Gastrocnemius medialis (tissue), 4 donors: ENCODE results near the gene CDC42EP5. TPM values are rescaled to one million over a fixed set of nuclear protein-coding genes. Genes with fewer than 3 reads are reported as not detected.
"Not testable (repeated sequence)": the region's sequence is repeated elsewhere in the genome, so short reads cannot be mapped to it uniquely, and the experiment has no call there.

Source experiments
- ATAC-seq, 2 donors: fragments of 150-250 bp; one replicate each; pipeline ENCODE4 v1.9.1; 2016
- DNase-seq, 2 donors: peaks; one replicate each; pipeline ENCODE4 v3.0.0-alpha.2; 2019
- H3K27ac ChIP-seq, 4 donors: fragments of 200-600 bp; sonication (generic); 1 replicate in 1 of 4; 2 replicates in 3 of 4; pipeline ENCODE4 v1.5.1; 2016 to 2018; ENCODE audit warnings: mild to moderate bottlenecking in 2 of 4, moderate library complexity in 1 of 4
- H3K27me3 ChIP-seq, 3 donors: fragments of 200-600 bp; sonication (generic) in 2 of 3; 1 replicate in 1 of 3; 2 replicates in 2 of 3; pipeline versions ENCODE4 v1.5.1 to v1.6.0; 2016 to 2019; ENCODE audit warnings: mild to moderate bottlenecking in 1 of 3, moderate library complexity in 1 of 3
- H3K36me3 ChIP-seq, 2 donors: fragments of 200-600 bp; sonication (generic) in 1 of 2; one replicate each; pipeline ENCODE4 v1.5.1; 2017 to 2018
- H3K4me1 ChIP-seq, 2 donors: fragments of 200-600 bp; sonication (generic) in 1 of 2; one replicate each; pipeline ENCODE4 v1.5.1; 2016 to 2017; ENCODE audit warnings: mild to moderate bottlenecking in 2 of 2
- H3K4me3 ChIP-seq, 4 donors: fragments of 200-600 bp; sonication (generic) in 3 of 4; 1 replicate in 1 of 4; 2 replicates in 3 of 4; pipeline ENCODE4 v1.5.1; 2016 to 2019; ENCODE audit warnings: mild to moderate bottlenecking in 2 of 4
- H3K9me3 ChIP-seq, 3 donors: fragments of 200-600 bp; sonication (generic) in 2 of 3; 1 replicate in 1 of 3; 2 replicates in 2 of 3; pipeline ENCODE4 v1.5.1; 2016 to 2019
- POLR2A ChIP-seq, 2 donors: fragments of 450-650 bp; IDR thresholded peaks; one replicate each; pipeline ENCODE4 v1.6.1; 2017; ENCODE audit warnings: antibody characterized with exemption in 2 of 2, mild to moderate bottlenecking in 2 of 2, moderate library complexity in 2 of 2
- in situ Hi-C, 4 donors: fragments of 200-750 bp; cut with MboI; loops; one replicate each; pipeline versions ENCODE4 v1.15.0 to v1.8.0; 2017; ENCODE audit warnings: low sequenced_read_pairs in 4 of 4
- intact Hi-C: fragments of 100-400 bp; cut with DNase I; formaldehyde crosslinking; loops from one replicate; pipeline ENCODE4 v1.15.1; 2023; ENCODE audit warnings: low total_unique reads
- total RNA-seq, 4 donors: library from RNA; depleted of rRNA; stranded (reverse); fragments of >200 nt; gene quantifications; one replicate each; pipeline versions ENCODE4 v1.1.0 to v1.2.3, GENCODE V29; 2016
- TF ChIP-seq, protein P1 (sequence below), 5 experiments: fragments of 450-650 bp in 3 of 5; fragments of 200-600 bp in 2 of 5; sonication (generic) in 2 of 5; IDR thresholded peaks in 4 of 5; conservative IDR thresholded peaks in 1 of 5; 1 replicate in 4 of 5; 2 replicates in 1 of 5; pipeline ENCODE4 v1.5.1; 2016 to 2019; ENCODE audit warnings: antibody characterized with exemption in 5 of 5, mild to moderate bottlenecking in 3 of 5, moderate library complexity in 3 of 5

Gene CDC42EP5
- total RNA-seq, 4 donors from 2014 or later, result 0.83 to 4.6 (median 4.2) TPM; not detected in 1

DNA sequence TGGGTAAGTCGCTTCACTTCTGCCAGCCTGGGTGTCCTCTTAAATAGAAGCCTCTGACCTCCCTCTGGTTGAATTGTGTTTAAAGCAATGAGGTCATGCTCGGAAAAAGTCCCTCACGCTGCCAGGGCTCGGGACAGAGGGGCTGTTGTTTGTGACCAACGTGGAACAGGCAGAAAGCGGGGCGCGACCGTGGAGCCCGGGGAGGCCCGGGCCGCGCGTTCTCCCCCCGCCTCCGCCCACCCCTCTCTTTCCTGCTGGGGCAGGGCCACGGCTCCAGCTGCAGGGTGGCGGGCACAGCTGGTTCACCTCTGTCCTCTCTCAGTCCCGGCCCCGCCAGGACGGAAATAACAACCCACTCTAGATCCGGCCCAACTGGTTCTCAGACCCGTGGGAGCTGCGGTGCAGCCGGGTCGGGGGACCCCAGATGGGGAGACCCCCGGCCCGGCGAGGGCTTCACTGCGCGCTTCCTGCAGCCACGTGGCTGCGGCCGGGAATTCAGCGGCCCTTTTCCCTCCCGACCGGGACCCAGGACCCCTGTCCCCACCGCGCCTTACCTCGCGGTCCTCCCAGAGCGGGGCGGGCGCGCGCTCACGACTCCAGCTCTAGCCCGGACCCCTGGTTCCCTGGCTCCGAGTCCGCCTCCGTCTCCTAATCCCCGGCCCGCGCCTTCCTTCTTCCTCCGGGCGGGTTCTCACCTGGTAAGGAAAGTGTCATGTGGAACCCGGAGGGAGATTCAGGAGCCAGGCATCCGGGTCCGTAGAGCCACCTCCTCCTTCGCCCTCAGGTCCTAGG, 1.9 kb downstream of the CDC42EP5 start:
- intact Hi-C loops, result no loop called here
- H3K27ac ChIP-seq, result peak overlapping the region; percentile 43 to 73 (median 70)
- peaks cover 10 to 23% (median 14%) of the 10 kb centered on the region in 3 donors for H3K27me3 ChIP-seq

GRCh38 chr19:54470276-54470887, 2.7 kb downstream of the CDC42EP5 start:
- in situ Hi-C loops (no loop called here), intact Hi-C loops (no loop called here)
- Histone ChIP-seq H3K27ac (peak overlapping the region; percentile 43 to 73 (median 70)), H3K4me1 (peaks cover 8 to 12% of the 10 kb centered on the region in 2 donors), H3K36me3 (no peaks in the 10 kb centered on the region), H3K9me3 (no peaks in the 10 kb centered on the region), H3K4me3 (peak overlapping the region in 2 of 4 donors; percentile 22 to 43), H3K27me3 (peaks cover 10 to 23% (median 14%) of the 10 kb centered on the region in 3 donors)
- DNase-seq (no peak), ATAC-seq (no peak)
- TF ChIP-seq, protein P1, sequence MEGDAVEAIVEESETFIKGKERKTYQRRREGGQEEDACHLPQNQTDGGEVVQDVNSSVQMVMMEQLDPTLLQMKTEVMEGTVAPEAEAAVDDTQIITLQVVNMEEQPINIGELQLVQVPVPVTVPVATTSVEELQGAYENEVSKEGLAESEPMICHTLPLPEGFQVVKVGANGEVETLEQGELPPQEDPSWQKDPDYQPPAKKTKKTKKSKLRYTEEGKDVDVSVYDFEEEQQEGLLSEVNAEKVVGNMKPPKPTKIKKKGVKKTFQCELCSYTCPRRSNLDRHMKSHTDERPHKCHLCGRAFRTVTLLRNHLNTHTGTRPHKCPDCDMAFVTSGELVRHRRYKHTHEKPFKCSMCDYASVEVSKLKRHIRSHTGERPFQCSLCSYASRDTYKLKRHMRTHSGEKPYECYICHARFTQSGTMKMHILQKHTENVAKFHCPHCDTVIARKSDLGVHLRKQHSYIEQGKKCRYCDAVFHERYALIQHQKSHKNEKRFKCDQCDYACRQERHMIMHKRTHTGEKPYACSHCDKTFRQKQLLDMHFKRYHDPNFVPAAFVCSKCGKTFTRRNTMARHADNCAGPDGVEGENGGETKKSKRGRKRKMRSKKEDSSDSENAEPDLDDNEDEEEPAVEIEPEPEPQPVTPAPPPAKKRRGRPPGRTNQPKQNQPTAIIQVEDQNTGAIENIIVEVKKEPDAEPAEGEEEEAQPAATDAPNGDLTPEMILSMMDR (IDR thresholded peaks at IDR 0.05 in 4 of 5, conservative IDR thresholded peaks at IDR 0.05 in 1 of 5), result no peak
- TF ChIP-seq POLR2A (IDR thresholded peaks at IDR 0.05), result no peak

More for the DNA sequence above, 1.9 kb downstream of the CDC42EP5 start:
- Histone ChIP-seq H3K36me3 (no peaks in the 10 kb centered on the region), H3K9me3 (no peaks in the 10 kb centered on the region), H3K4me1 (peaks cover 8 to 12% of the 10 kb centered on the region in 2 donors), H3K4me3 (peak overlapping the region; percentile 22 to 50 (median 46))
- ATAC-seq, result peak in 1 of 2 donors; percentile 25
- no peak for DNase-seq
- TF ChIP-seq, protein P1 (IDR thresholded peaks at IDR 0.05 in 4 of 5, conservative IDR thresholded peaks at IDR 0.05 in 1 of 5), result no peak
- peak in 1 of 2 donors; percentile 21 for TF ChIP-seq POLR2A (IDR thresholded peaks at IDR 0.05)
- in situ Hi-C loops, result no loop called here

DNA sequence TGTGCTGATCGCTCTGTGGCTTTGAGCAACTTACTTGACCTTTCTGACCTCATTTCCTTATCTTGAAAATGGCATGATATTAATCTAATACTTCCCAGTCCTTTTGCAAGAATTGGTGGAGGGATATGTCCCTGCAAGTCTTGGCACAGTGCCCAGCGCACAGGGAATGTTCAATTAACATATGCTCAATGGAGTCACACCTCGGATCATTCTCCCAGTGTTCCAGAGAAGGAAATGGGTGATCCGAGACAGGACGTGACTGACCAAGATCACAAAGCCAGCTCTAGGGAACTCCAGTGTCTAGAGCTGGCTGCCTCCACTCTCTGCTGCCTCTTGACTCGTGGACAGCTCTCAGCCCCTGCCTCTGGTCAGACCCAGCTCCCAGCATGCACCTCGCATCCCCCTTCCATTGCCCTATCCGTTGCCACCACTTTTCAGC, 3.6 kb downstream of the CDC42EP5 start:
- Histone ChIP-seq H3K27ac (peak overlapping the region in 3 of 4 donors; percentile 70 to 73 (median 71)), H3K9me3 (no peaks in the 10 kb centered on the region), H3K4me1 (peaks cover 8 to 13% of the 10 kb centered on the region in 2 donors), H3K4me3 (no peak overlapping the region), H3K36me3 (no peaks in the 10 kb centered on the region), H3K27me3 (peaks cover 10 to 20% (median 14%) of the 10 kb centered on the region in 3 donors)
- intact Hi-C loops, result loop anchor here (10.0 kb wide), 3 partner anchors 305 to 785 kb away; partner anchors contain the start of gene PPP6R1
- ATAC-seq (peak; percentile 32 to 37), DNase-seq (no peak)
- in situ Hi-C loops, result no loop called here
- no peak for TF ChIP-seq POLR2A (IDR thresholded peaks at IDR 0.05)
- TF ChIP-seq, protein P1 (IDR thresholded peaks at IDR 0.05 in 4 of 5, conservative IDR thresholded peaks at IDR 0.05 in 1 of 5), result no peak

- H3K4me3 ChIP-seq, in situ Hi-C loops, DNase-seq, H3K27ac ChIP-seq, H3K9me3 ChIP-seq, ATAC-seq: not testable (repeated sequence)
- intact Hi-C loops, result loop anchor here (10.0 kb wide), 3 partner anchors 301 to 789 kb away; partner anchors contain the start of gene PPP6R1
- H3K27me3 ChIP-seq, result peaks cover 6 to 10% (median 7%) of the 10 kb centered on the region in 3 donors
- peaks cover 0 to 10% of the 10 kb centered on the region in 2 donors for H3K36me3 ChIP-seq
- H3K4me1 ChIP-seq, result peaks cover 15 to 30% of the 10 kb centered on the region in 2 donors
Measured at GRCh38 chr19:54466110-54466480, 7.0 kb downstream of the CDC42EP5 start.
